K562 (cell line): ENCODE results near the gene MPRIP. TPM values are rescaled to one million over a fixed set of nuclear protein-coding genes. Genes with fewer than 3 reads are reported as not detected.
A peak's percentile ranks its signal among the peaks of the same experiment; 100 is the strongest.

Experiments
- ATAC-seq: fragments of 200-7000 bp; cut with Tn5 transposase; 3 replicates; pipeline ENCODE4 v1.9.1; 2020; ENCODE audit warnings: moderate library complexity
- BruUV-seq: library from RNA; stranded (reverse); fragments of 400-500 nt; replicated peaks from 2 replicates; lab custom pipeline; 2021; lab: Mats Ljungman, UMichigan
- CTCF ChIA-PET: fragments of 300-600 bp; formaldehyde crosslinking; extraction: SDS; loops from one replicate; lab custom pipeline; 2021; ENCODE audit warnings: low intra/inter-chr PET ratio; lab: Yijun Ruan, JAX
- POLR2A ChIA-PET: fragments of 300-600, 350-650 bp; sonication (Branson Sonifier 250); formaldehyde crosslinking; extraction: SDS; loops from one replicate; lab custom pipeline; 2021; ENCODE audit warnings: antibody characterized with exemption, inconsistent platforms; lab: Yijun Ruan, JAX
- DNase-seq, 4 experiments: peaks; one replicate each; pipeline versions ENCODE4 v3.0.0 to v3.0.0-alpha.2; 2011 to 2018; ENCODE audit warnings: low spot score in 3 of 4, mixed read lengths in 3 of 4; ENCODE audit errors: extremely low read depth in 1 of 4
- FAIRE-seq: peaks from 2 replicates; lab custom pipeline; 2011; peaks lifted over from hg19 to GRCh38; lab: Jason Lieb, UNC
- H2AFZ ChIP-seq: 2 replicates; pipeline ENCODE4 v1.6.0; 2011; ENCODE audit warnings: low read depth, low read length, control low read depth, inconsistent platforms
- H3K27ac ChIP-seq: fragments of 200-600 bp; 3 replicates; pipeline ENCODE4 v1.8.0; 2011; ENCODE audit warnings: low read depth, mild to moderate bottlenecking, control low read depth, inconsistent platforms, low read length, moderate library complexity, mixed read lengths; ENCODE audit errors: extremely low read depth
- H3K27me3 ChIP-seq, 2 experiments: fragments of 300-600 bp in 1 of 2; 2 replicates in 1 of 2; 3 replicates in 1 of 2; pipeline versions ENCODE4 v1.6.0 to v1.8.0; 2011; ENCODE audit warnings: inconsistent platforms in 2 of 2, low read length in 2 of 2, mild to moderate bottlenecking in 1 of 2, mixed read lengths in 1 of 2, moderate library complexity in 1 of 2; ENCODE audit not compliant: control insufficient read depth in 2 of 2, insufficient read depth in 2 of 2
- H3K36me3 ChIP-seq: fragments of 300-600 bp; 3 replicates; pipeline ENCODE4 v1.8.0; 2011; ENCODE audit warnings: mild to moderate bottlenecking, low read length, inconsistent platforms; ENCODE audit not compliant: control insufficient read depth, insufficient read depth
- H3K4me1 ChIP-seq, 2 experiments: fragments of 200-600 bp in 1 of 2; replicated peaks in 1 of 2; 2 replicates in 1 of 2; 3 replicates in 1 of 2; pipeline versions ENCODE4 v1.5.1 to v1.8.0; 2011; ENCODE audit warnings: inconsistent platforms in 2 of 2, low read length in 2 of 2, mild to moderate bottlenecking in 1 of 2, mixed read lengths in 1 of 2, moderate library complexity in 1 of 2; ENCODE audit not compliant: control insufficient read depth in 2 of 2, insufficient read depth in 2 of 2
- H3K4me2 ChIP-seq: 2 replicates; pipeline ENCODE4 v1.6.1; 2011; ENCODE audit warnings: low read length, control low read depth, inconsistent platforms, mixed read lengths; ENCODE audit not compliant: insufficient read depth
- H3K4me3 ChIP-seq: fragments of 200-600 bp; sonication (generic), shearing (Covaris generic); 2 replicates; pipeline ENCODE4 v1.5.1; 2016; ENCODE audit warnings: control low read depth, inconsistent platforms
- H3K79me2 ChIP-seq: fragments of 200-600 bp; 3 replicates; pipeline ENCODE4 v1.8.0; 2011; ENCODE audit warnings: low read length, inconsistent platforms; ENCODE audit not compliant: control insufficient read depth, insufficient read depth
- H3K9ac ChIP-seq, 2 experiments: 2 replicates each; pipeline versions ENCODE4 v1.6.0 to v1.6.1; 2011; ENCODE audit warnings: low read depth in 2 of 2, low read length in 2 of 2, control low read depth in 1 of 2, inconsistent platforms in 1 of 2, mild to moderate bottlenecking in 1 of 2, mixed read lengths in 1 of 2; ENCODE audit not compliant: insufficient read depth in 1 of 2
- H3K9me1 ChIP-seq: one replicate; pipeline ENCODE4 v1.6.0; 2011; ENCODE audit warnings: inconsistent platforms, mild to moderate bottlenecking, low read length, moderate library complexity; ENCODE audit not compliant: control insufficient read depth, insufficient read depth
- H3K9me3 ChIP-seq: replicated peaks from 2 replicates; pipeline ENCODE4 v1.5.1; 2011; ENCODE audit warnings: low read depth, low read length, inconsistent platforms; ENCODE audit not compliant: control insufficient read depth, insufficient read depth
- H4K20me1 ChIP-seq: replicated peaks from 2 replicates; pipeline ENCODE4 v1.6.1; 2011; ENCODE audit warnings: low read length, inconsistent platforms, mixed read lengths; ENCODE audit not compliant: control insufficient read depth, insufficient read depth
- CREB1 ChIP-seq, 2 experiments: sonication (generic) in 1 of 2; formaldehyde crosslinking in 1 of 2; IDR thresholded peaks; 2 replicates each; pipeline versions ENCODE4 v1.6.1 to v1.8.0; 2012 to 2022; ENCODE audit warnings: inconsistent platforms in 1 of 2, mild to moderate bottlenecking in 1 of 2, missing genetic modification reagents in 1 of 2, moderate library complexity in 1 of 2
- CTBP1 ChIP-seq: fragments of 450-650 bp; IDR thresholded peaks from 2 replicates; pipeline ENCODE4 v1.6.1; 2016; ENCODE audit warnings: borderline replicate concordance
- HDGF ChIP-seq: fragments of 450-650 bp; IDR thresholded peaks from 2 replicates; pipeline ENCODE4 v1.6.1; 2016
- MAZ ChIP-seq, 2 experiments: fragments of 450-650 bp in 1 of 2; sonication (generic) in 1 of 2; formaldehyde crosslinking; IDR thresholded peaks in 1 of 2; conservative IDR thresholded peaks in 1 of 2; 2 replicates each; pipeline versions ENCODE4 v1.4.0 to v1.5.0; 2020; ENCODE audit warnings: mild to moderate bottlenecking in 1 of 2, missing genetic modification reagents in 1 of 2
- RAD21 ChIP-seq, 2 experiments: fragments of 250-450 bp in 1 of 2; fragments of 450-650 bp in 1 of 2; sonication (Bioruptor Pico) in 1 of 2; formaldehyde crosslinking in 1 of 2; IDR thresholded peaks in 1 of 2; conservative IDR thresholded peaks in 1 of 2; 2 replicates each; pipeline versions ENCODE4 v1.4.0 to v1.8.0; 2020 to 2022; ENCODE audit warnings: mild to moderate bottlenecking in 2 of 2, moderate library complexity in 1 of 2
- SMC3 ChIP-seq: conservative IDR thresholded peaks from 2 replicates; pipeline ENCODE4 v1.6.1; 2011; ENCODE audit warnings: low read depth, low read length, improper control_type of control experiment; ENCODE audit not compliant: insufficient read depth
- SPI1 ChIP-seq: IDR thresholded peaks from 2 replicates; pipeline ENCODE4 v1.6.1; 2011; ENCODE audit warnings: low read depth, low read length, control low read depth, borderline replicate concordance
- STAG1 ChIP-seq: sonication (generic); formaldehyde crosslinking; IDR thresholded peaks from 2 replicates; pipeline ENCODE4 v1.5.0; 2020; ENCODE audit warnings: missing genetic modification reagents, borderline replicate concordance
- TEAD1 ChIP-seq, 2 experiments: fragments of 450-650 bp in 1 of 2; sonication (generic) in 1 of 2; formaldehyde crosslinking; IDR thresholded peaks; 2 replicates each; pipeline versions ENCODE4 v1.4.0 to v1.8.0; 2020 to 2022; ENCODE audit warnings: mild to moderate bottlenecking in 2 of 2, missing genetic modification reagents in 1 of 2
- TFAP4 ChIP-seq: sonication (generic); formaldehyde crosslinking; IDR thresholded peaks from 2 replicates; pipeline ENCODE4 v1.8.0; 2022; ENCODE audit warnings: missing genetic modification reagents, mild to moderate bottlenecking, moderate library complexity, borderline replicate concordance
- XRCC5 ChIP-seq: fragments of 200-400 bp; formaldehyde crosslinking; IDR thresholded peaks from 2 replicates; pipeline ENCODE4 v1.6.1; 2017; ENCODE audit warnings: low read depth, mild to moderate bottlenecking, low read length
- YY1 ChIP-seq, 3 experiments: IDR thresholded peaks; 2 replicates each; pipeline ENCODE4 v1.6.1; 2011; ENCODE audit warnings: low read length in 2 of 3, mild to moderate bottlenecking in 2 of 3, moderate library complexity in 2 of 3, borderline replicate concordance in 1 of 3, control low read depth in 1 of 3, low read depth in 1 of 3; ENCODE audit not compliant: insufficient read depth in 3 of 3, insufficient replicate concordance in 2 of 3, control insufficient read depth in 1 of 3, insufficient read length in 1 of 3; ENCODE audit errors: extremely low read depth in 1 of 3
- ZBTB7A ChIP-seq: IDR thresholded peaks from 2 replicates; pipeline ENCODE4 v1.6.1; 2011; ENCODE audit warnings: low read depth, mild to moderate bottlenecking, low read length, moderate library complexity, borderline replicate concordance; ENCODE audit not compliant: control insufficient read depth
- WGBS: fragments of 100-300 bp; shearing (Covaris generic); methylation state at CpG from one replicate; pipeline ENCODE4 v1.1.6; 2016; ENCODE audit warnings: low coverage, mixed read lengths; ENCODE audit not compliant: insufficient coverage; ENCODE audit errors: missing lambda C conversion rate; 5-methylcytosine and 5-hydroxymethylcytosine counted together
- in situ Hi-C: fragments of 300-500 bp; cut with MboI; formaldehyde crosslinking; loops from 4 replicates; pipeline ENCODE4 v1.15.0; 2018; ENCODE audit warnings: inconsistent platforms, mixed read lengths
- intact Hi-C: fragments of 100-400 bp; cut with micrococcal nuclease; formaldehyde crosslinking; loops from 2 replicates; pipeline ENCODE4 v1.14.2; 2022
- polyA plus RNA-seq, 8 experiments: library from polyadenylated mRNA; depleted of rRNA in 4 of 8; stranded (reverse) in 5 of 8; unstranded in 3 of 8; fragments of >200 nt; fragmentation: Nextera tagmentation in 2 of 8; fragmentation: Illumina TruSeq in 1 of 8; extraction: Ambion mirVana in 2 of 8; extraction: Trizol in 1 of 8; gene quantifications; 2 replicates each; pipeline versions ENCODE4 v1.2.1 to v1.2.3, GENCODE V29; 2011 to 2014; ENCODE audit warnings: inconsistent platforms in 1 of 8, missing spikeins in 1 of 8
- total RNA-seq, 7 experiments: library from RNA; depleted of rRNA in 6 of 7; stranded (reverse); fragments of >200 nt in 6 of 7; fragmentation: Illumina TruSeq in 2 of 7; extraction: Trizol in 2 of 7; gene quantifications; 2 replicates each; pipeline versions ENCODE4 v1.2.1 to v1.2.3, GENCODE V29; 2011 to 2021; ENCODE audit warnings: low replicate concordance in 1 of 7
- TF ChIP-seq, protein P1 (sequence below), 3 experiments: IDR thresholded peaks in 2 of 3; conservative IDR thresholded peaks in 1 of 3; 2 replicates each; pipeline ENCODE4 v1.5.1; 2011 to 2012; ENCODE audit warnings: low read length in 3 of 3, mild to moderate bottlenecking in 3 of 3, control low read depth in 2 of 3, improper control_type of control experiment in 1 of 3, inconsistent platforms in 1 of 3, low read depth in 1 of 3, mixed read lengths in 1 of 3, moderate library complexity in 1 of 3; ENCODE audit not compliant: insufficient read depth in 2 of 3

The MPRIP gene
- total and polyA plus RNA-seq, 9 of the 15 experiments (the other 6 are each of a cell fraction or from before 2014, with no cell fraction given), result 10.0 to 72.6 (median 30.1) TPM

DNA sequence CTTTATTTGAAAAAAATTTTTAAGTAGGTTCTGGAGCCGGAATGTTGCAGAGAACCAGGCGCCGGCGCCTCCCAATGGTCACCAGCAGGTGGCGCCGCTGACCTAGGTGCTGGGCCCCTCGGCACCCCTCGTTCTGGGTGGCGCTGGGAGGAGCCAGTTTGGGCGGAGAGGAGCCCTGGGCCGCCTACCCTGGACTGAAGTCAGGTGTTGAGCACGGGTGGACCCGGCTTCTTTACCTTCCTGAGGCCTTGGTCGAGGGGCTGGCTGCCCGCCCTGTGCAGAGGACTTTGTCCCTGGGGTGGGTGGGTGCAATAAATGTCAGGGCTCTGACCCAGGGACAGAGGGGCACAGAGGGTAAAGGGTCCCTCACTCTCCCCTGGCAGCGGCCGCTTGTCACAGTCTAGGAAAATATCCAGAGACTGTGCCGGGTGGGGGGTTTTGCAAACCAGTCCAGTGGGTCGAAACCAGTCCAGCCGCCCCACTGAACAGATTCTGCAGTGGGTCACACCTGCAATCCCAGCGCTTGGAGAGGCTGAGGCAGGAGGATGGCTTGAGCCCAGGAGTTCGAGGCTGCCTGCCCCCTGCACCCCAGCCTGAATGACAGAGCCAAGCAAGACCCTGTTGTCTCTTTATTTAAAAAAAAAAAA lies 40.3 kb upstream of the MPRIP start:
- Histone ChIP-seq H3K9ac (no peak overlapping the region), H2AFZ (0 out of 2 replicates have a peak overlapping the region, but pooled peaks have one; percentile 59), H3K4me1 (peaks cover 0 to 11% of the 10 kb centered on the region in 2 experiments; a peak in 2 of 5 replicates), H3K27ac (no peak overlapping the region), H3K4me2 (no peak overlapping the region), H4K20me1 (no peaks in the 10 kb centered on the region), H3K9me3 (no peaks in the 10 kb centered on the region), H3K4me3 (no peak overlapping the region), H3K36me3 (no peaks in the 10 kb centered on the region), H3K79me2 (no peaks in the 10 kb centered on the region), H3K27me3 (peaks cover 0 to 7% of the 10 kb centered on the region in 2 experiments; a peak in 1 of 5 replicates), H3K9me1 (no peaks in the 10 kb centered on the region)
- 8% methylated on average over 12 of the region's 22 CpGs for WGBS
- ChIA-PET POLR2A (no interaction called here), CTCF (interaction anchor here (0.6 to 1.9 kb wide), 6 partner anchors 15 to 926 kb away, joined by 3 to 9 read pairs (median 3); no protein-coding TSS in a partner anchor)
- peak; percentile 15 for FAIRE-seq
- BruUV-seq, result no TSS peak
- peak; percentile 97 for ATAC-seq
- in situ Hi-C loops (loop anchor here (10.0 kb wide), 1 partner anchor 123 kb away; no protein-coding TSS in a partner anchor), intact Hi-C loops (loop anchor here (5.0 kb wide), 1 partner anchor 140 kb away; no protein-coding TSS in a partner anchor)
- DNase-seq, result peak; percentile 75 to 88 (median 84)
- TF ChIP-seq HDGF (no peak), CTBP1 (0 out of 2 replicates have a peak, but pooled peaks have one; percentile 13), TEAD1 (CRISPR knock-in tag; IDR thresholded peaks at IDR 0.05) (0 out of 4 replicates have a peak, but pooled peaks of 1 of the 2 experiments have one; percentile 30), RAD21 (CRISPR knock-in tag; conservative IDR thresholded peaks at IDR 0.05 in 1 of 2, IDR thresholded peaks at IDR 0.05 in 1 of 2) (peak; percentile 80 to 88), MAZ (CRISPR knock-in tag; conservative IDR thresholded peaks at IDR 0.05 in 1 of 2, IDR thresholded peaks at IDR 0.05 in 1 of 2) (peak in 1 of 2 experiments; percentile 62; a peak in 2 of 4 replicates), CREB1 (IDR thresholded peaks at IDR 0.05) (no peak), CREB1 (CRISPR knock-in tag; IDR thresholded peaks at IDR 0.05) (no peak), YY1 (IDR thresholded peaks at IDR 0.05; ENCODE audit: borderline replicate concordance in 1 of 3, control insufficient read depth in 1 of 3, extremely low read depth in 1 of 3, insufficient read depth in 3 of 3, insufficient read length in 1 of 3, insufficient replicate concordance in 2 of 3, low read depth in 1 of 3, low read length in 2 of 3) (peak in 1 of 3 experiments; percentile 18), XRCC5 (0 out of 2 replicates have a peak, but pooled peaks have one; percentile 35), STAG1 (peak; percentile 70; the same call in 1 of the 2 replicates), TFAP4 (CRISPR knock-in tag) (peak; percentile 33; the same call in 1 of the 2 replicates), ZBTB7A (peak; percentile 28; the same call in 1 of the 2 replicates), SMC3 (peak; percentile 78), SPI1 (no peak)
- TF ChIP-seq, protein P1, sequence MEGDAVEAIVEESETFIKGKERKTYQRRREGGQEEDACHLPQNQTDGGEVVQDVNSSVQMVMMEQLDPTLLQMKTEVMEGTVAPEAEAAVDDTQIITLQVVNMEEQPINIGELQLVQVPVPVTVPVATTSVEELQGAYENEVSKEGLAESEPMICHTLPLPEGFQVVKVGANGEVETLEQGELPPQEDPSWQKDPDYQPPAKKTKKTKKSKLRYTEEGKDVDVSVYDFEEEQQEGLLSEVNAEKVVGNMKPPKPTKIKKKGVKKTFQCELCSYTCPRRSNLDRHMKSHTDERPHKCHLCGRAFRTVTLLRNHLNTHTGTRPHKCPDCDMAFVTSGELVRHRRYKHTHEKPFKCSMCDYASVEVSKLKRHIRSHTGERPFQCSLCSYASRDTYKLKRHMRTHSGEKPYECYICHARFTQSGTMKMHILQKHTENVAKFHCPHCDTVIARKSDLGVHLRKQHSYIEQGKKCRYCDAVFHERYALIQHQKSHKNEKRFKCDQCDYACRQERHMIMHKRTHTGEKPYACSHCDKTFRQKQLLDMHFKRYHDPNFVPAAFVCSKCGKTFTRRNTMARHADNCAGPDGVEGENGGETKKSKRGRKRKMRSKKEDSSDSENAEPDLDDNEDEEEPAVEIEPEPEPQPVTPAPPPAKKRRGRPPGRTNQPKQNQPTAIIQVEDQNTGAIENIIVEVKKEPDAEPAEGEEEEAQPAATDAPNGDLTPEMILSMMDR (IDR thresholded peaks at IDR 0.05 in 2 of 3, conservative IDR thresholded peaks at IDR 0.05 in 1 of 3; ENCODE audit: insufficient read depth in 2 of 3, low read depth in 1 of 3, low read length in 3 of 3), result peak; percentile 78 to 92 (median 89)
